ENCODE data around the gene UBE2E2.
A peak's percentile ranks its signal among the peaks of the same experiment; 100 is the strongest.

Gene UBE2E2

GRCh38 chr3:23193831-23194230, 9.3 kb upstream of the UBE2E2 start:
- peak; percentile 55 to 75 (median 63) for DNase-seq

GRCh38 chr3:23198801-23199200, 4.3 kb upstream of the UBE2E2 start:
- DNase-seq = no peak

GRCh38 chr3:23199649-23200048, 3.5 kb upstream of the UBE2E2 start:
- DNase-seq = no peak

- DNase-seq = no peak
Measured at GRCh38 chr3:23201154-23201838, 1.8 kb upstream of the UBE2E2 start.

GRCh38 chr3:23202203-23202920, 765 bp upstream of the UBE2E2 start:
- peak in 3 of 4 experiments; percentile 33 to 42 (median 39) for DNase-seq

GRCh38 chr3:23203708-23204330, 692 bp downstream of the UBE2E2 start:
- peak; percentile 35 to 58 (median 51) for DNase-seq

- DNase-seq = no peak
Measured at GRCh38 chr3:23206366-23206765, 3.2 kb downstream of the UBE2E2 start.

- no peak for DNase-seq
Measured at GRCh38 chr3:23209103-23209502, 6.0 kb downstream of the UBE2E2 start.

- DNase-seq = no peak
Measured at GRCh38 chr3:23209747-23210487, 6.8 kb downstream of the UBE2E2 start.

- no peak for DNase-seq
Measured at GRCh38 chr3:23213813-23214212, 10.7 kb downstream of the UBE2E2 start.

- DNase-seq = no peak
Measured at GRCh38 chr3:23217872-23218554, 14.9 kb downstream of the UBE2E2 start.

GRCh38 chr3:23219117-23219516, 16.0 kb downstream of the UBE2E2 start:
- no peak for DNase-seq

- no peak for DNase-seq
Measured at GRCh38 chr3:23219552-23219951, 16.4 kb downstream of the UBE2E2 start.

GRCh38 chr3:23221136-23221535, 18.0 kb downstream of the UBE2E2 start:
- DNase-seq = peak; percentile 53 to 79 (median 68)

GRCh38 chr3:23232016-23232415, 28.9 kb downstream of the UBE2E2 start:
- DNase-seq = no peak

GRCh38 chr3:23232854-23233253, 29.7 kb downstream of the UBE2E2 start:
- DNase-seq = no peak

- DNase-seq = no peak
Measured at GRCh38 chr3:23235264-23235663, 32.1 kb downstream of the UBE2E2 start.

- no peak for DNase-seq
Measured at GRCh38 chr3:23236890-23237289, 33.8 kb downstream of the UBE2E2 start.

GRCh38 chr3:23238156-23238555, 35.0 kb downstream of the UBE2E2 start:
- DNase-seq = no peak

GRCh38 chr3:23238578-23238977, 35.5 kb downstream of the UBE2E2 start:
- DNase-seq = no peak

GRCh38 chr3:23239211-23240068, 36.3 kb downstream of the UBE2E2 start:
- peak in 2 of 4 experiments; percentile 15 to 28 for DNase-seq
